DMS114 treated with DMSO at 0.1 percent for 48 hours (cell line): Measurements from ENCODE around the gene CMTM4.
"Not testable (repeated sequence)": the region's sequence is repeated elsewhere in the genome, so short reads cannot be mapped to it uniquely, and the experiment has no call there.

ENCODE experiments used
- DNase-seq: peaks from one replicate; lab custom pipeline; 2025; ENCODE audit not compliant: unreplicated experiment; lab: John Stamatoyannopoulos, UW

CMTM4 gene

DNA sequence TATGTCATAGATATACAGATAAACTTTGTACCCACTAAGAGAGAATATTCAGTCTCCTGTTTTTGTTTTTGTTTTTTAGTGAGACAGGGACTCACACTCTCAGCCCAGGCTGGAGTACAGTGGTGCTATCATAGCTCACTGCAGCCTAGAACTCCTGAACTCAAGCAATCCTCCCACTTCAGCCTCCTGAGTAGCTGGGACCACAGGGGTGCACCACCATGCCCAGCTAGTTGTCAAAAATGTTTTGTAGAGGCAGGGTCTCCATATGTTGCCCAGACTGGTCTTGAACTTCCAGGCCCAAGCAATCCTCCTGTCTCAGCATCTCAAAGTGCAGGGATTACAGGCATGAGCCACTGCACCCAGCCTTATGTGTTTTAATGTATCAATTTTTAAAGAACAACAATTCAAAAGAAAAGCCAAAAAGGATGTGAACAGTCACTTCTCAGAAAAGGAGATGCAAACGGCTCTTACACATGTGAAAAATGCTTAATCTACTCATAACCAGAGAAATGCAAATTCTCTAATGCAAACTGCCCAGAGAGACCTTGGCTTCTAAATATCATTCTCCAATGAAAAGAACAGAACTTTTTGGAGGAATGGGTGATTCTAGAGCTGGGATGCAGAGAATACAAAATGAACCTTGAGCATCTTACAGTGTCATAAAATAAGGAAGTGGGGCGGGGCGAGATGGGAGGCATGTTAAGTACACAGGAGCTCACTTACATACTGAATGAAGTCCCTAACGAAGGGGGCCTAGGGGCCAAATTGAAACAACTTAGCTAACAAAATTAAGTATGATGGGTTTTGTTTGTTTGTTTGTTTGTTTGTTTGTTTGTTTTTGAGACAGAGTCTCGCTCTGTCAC lies 99.3 kb downstream of the CMTM4 start:
- DNase-seq, result no peak

DNA sequence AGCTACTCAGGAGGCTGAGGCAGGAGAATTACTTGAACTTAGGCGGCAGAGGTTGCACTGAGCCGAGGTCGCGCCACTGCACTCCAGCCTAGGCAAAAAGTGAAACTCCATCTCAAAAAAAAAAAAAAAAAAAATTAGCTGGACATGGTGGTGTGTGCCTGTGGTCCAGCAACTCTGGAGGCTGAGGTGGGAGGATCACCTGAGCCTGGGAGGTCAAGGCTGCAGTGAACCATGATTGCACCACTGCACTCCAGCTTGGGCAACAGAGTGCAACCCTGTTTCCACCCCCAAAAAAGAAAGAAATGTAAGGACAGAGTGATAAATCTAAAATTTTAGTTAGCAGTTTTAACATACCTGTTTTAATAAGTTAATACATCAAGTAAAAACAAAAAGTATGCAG lies 100.0 kb downstream of the CMTM4 start:
- not testable (repeated sequence) for DNase-seq

DNA sequence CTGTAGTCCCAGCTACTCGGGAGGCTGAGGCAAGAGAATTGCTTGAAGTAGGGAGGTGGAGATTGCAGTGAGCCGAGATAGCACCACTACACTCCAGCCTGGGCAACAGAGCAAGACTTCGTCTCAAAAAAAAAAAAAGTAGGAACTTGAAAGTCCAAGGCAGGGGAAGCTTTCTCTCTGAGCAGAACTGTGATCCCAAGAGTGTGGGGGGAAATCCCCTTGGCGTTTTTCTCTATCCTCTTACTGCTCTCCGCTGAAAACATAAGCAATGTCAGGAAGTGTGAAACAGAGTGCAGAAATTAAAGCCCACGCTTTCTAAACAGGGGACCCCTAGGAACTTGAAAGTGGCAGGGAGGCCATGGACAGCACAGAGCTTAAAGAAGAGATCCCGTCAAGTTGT lies 101.8 kb downstream of the CMTM4 start:
- no peak for DNase-seq

DNA sequence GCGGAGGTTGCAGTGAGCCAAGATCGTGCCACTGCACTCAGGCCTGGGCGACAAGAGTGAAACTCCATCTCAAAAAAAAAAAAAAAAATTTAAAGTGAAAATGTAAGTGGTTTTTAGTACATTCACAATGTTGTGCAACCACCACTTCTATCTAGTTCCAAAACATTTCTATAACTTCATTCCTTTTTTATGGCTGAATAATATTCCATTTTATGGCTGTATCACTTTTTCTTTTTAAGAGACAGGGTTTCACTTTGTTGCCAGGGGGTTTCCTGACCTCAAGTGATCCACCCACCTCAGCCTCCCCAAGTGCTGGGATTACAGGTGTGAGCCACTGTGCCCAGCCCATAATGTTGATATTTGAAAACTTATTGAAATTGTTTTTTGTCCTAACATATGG lies 103.7 kb downstream of the CMTM4 start:
- no peak for DNase-seq

DNA sequence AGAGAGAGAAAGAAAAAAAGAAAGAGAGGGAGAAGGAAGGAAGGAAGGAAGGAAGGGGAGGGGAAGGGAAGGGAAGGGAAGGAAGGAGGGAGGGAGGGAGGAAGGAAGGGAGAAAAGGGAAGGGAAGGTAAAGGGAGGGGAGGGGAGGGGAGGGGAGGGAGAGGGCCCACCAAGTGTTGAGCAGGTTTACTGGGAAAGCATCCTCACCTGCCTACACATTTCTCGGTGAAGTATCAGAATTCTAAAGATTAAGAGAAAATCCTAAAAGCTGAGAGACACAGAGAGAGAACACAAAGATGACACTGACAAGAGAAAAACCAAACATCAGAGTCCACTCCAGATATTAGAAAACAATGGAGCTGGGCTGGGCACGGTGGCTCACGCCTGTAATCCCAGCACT lies 104.3 kb downstream of the CMTM4 start:
- DNase-seq, result no peak

DNA sequence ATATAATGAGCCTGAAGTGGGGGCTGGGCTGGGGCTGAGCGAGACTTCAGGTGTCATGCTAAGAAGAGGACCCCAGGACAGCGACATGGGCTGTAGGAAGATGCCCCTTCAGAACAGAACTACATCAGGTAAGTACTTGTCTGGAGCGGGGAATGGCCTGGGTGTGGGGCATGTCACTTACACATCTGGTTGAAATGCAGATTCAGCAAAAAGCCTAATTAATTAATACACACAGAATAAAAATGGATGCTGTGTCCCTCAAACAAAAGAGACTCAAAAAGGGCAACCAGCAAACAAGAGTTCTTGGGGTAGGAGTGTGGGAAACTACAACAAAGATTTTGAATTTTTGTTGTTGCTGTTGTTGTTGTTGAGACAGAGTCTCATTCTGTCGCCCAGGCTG lies 105.5 kb downstream of the CMTM4 start:
- no peak for DNase-seq

DNA sequence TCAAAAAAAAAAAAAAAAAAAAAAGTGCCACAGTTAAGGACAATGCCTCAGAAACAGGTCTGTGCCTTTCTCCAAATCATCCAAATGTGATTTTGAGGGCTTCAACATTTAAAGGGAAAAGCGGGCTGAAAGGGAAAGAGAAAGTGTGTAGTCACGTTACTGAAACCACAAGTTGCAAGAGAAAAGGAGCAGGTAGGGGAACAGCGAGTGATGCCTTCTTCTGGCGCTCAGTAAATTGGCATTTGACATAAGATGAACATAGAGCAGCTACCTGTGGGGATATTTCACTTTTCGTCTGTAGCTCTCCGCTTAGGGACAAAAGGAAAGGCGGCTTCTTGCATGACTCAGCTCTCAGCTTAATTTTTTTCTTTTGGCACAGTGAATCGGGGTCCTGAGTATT lies 106.2 kb downstream of the CMTM4 start:
- DNase-seq, result no peak

DNA sequence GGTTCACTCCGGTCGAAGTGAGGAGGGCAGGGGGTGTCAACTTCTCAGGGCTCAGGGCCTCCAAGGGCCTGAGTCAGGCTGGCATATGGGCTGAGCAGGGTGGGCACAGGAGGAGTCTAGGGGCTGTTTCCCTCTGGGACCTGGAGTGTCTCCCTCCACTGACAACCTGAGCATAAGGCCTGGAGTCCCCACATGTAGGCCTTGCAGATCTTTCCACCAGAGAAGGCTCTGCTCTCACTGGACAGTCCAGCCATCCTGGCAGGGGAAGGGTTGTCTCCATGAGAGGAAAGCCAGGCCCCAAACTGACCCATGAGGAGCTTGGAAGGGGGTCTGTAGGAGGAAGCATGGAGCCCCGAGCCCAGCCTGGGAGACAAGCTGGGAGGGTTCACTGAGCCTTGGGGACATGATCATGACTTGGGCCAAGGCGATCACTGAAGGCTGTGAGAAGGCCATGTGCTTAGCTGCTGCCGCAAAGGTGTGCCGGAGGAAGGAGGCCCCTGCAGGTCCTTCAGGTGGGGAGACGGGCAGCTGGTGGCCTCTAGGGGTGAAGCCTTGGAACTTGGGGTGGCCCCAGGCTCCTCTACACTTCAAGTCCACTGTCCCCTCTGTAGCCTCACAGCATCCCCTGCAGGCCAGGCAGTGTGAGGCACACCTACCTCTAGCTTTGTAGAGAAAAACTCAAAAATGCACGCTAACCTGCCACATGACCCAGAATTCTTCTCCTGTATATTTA lies 107.4 kb downstream of the CMTM4 start:
- no peak for DNase-seq

DNA sequence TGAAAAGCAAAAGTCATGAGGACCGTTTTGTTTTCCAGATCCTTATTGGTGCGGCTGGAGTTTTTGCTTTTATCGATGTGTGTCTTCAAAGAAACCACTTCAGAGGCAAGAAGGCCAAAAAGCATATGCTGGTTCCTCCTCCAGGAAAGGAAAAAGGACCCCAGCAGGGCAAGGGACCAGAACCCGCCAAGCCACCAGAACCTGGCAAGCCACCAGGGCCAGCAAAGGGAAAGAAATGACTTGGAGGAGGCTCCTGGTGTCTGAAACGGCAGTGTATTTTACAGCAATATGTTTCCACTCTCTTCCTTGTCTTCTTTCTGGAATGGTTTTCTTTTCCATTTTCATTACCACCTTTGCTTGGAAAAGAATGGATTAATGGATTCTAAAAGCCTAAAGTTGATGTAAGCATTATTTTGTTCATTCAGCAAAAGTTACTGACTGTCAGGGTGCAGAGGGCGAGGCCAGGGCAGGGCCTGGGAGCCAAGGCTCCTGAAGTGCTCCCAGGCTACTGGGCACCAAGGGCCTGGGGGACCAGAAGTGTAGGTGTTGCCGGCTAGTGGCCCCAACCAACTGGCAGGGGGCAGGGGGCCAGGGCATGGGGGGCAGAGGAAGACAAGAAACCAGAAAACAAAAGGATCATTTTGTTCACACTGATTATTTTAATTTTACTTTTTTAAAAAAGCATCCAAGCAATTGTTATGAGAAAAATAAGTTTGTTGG lies 108.5 kb downstream of the CMTM4 start:
- DNase-seq, result no peak

DNA sequence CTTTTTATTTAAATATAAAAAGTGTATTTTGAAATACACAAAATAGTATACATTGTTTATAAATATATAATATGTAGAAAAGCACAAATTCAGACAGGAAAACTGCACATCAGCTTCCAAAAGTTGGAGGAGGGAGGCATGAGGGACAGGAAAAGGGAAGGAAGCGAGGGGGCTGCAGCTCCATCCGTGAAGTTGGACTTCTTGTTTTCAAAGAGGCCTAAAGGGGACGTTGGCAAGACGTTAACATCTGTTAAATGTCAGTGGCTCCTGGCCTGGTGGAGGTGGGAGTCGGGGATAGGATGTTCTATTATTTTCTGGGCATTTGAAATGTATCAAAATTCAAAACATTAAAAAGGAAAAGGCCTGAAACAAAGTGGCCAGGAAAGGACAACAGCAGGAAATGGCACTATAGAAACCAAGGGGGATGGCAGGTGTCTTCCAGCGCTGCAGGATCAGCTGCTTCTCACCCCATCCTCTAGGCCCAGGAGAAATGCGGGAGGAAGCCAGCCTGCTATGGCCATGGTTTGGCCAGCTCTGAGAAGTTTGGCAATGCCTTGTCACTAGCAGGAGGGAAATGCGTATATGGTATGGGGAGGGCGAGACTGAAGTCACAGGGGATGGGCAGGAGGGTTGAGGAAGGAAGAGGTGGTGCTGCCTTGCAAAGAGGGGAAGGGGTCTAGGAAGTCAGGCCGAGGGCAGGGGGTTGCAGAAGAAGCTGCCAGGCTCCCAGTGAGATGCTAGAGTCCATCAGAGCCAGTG lies 110.9 kb downstream of the CMTM4 start:
- no peak for DNase-seq

DNA sequence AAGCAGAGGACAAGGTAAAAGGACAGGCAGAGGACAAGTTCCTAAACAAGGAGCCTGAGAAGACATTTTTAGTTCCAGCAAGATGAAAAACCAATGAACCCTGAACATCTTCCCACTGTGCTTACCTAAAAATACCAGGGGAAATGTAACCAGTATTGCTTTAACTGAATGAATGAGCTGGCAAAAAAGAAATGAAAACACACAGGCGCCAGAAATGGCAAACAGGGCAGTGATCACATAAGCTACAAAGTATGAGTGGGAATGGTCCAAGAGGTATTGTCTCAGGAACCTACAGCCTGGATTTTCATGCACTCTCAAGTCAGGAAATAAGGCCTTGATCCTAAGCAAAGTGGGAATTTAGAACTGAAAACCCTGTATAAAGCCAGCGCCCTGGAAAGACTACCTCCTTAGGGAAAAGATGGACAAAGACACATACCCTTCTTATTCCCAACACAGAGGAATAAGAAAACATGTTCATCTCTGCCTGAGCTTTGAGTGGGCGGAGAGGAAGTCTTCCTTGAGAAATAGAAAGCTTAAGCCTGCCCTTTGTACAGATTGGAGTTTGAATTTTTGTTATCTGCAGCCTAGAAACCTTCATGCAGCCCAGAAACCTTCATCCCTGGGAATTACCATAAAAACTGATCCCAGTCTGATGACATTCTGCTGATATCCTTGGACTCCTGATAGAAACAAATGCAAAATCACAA lies 115.1 kb downstream of the CMTM4 start:
- DNase-seq, result no peak

DNA sequence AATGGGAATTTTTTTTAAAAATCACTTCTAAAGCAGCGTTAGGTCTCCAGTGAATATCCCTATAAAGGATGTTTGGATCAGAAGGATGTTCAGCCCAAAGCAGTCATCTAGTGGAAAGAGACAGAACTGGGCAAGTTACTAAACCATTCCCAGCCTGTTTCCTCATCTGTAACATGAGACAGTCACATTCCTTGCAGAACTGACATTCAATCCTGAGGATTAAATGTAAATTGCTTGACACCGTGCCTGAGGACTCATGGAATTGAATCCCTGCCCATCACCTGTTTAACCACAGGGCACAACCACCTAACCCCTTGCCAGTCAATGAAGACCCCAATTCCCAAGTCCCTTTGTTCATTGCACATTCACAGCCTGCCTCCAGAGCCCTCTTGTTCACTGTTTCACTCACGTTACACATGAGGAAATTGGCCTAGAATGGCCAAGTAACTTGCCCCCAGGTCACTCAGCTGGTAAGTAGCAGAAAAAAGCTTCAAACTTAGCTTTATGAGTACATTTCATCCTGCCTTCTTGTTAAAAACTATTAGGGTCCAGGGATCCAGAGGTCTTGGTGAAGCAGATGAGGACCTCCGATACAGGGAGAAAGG lies 115.8 kb downstream of the CMTM4 start:
- no peak for DNase-seq

DNA sequence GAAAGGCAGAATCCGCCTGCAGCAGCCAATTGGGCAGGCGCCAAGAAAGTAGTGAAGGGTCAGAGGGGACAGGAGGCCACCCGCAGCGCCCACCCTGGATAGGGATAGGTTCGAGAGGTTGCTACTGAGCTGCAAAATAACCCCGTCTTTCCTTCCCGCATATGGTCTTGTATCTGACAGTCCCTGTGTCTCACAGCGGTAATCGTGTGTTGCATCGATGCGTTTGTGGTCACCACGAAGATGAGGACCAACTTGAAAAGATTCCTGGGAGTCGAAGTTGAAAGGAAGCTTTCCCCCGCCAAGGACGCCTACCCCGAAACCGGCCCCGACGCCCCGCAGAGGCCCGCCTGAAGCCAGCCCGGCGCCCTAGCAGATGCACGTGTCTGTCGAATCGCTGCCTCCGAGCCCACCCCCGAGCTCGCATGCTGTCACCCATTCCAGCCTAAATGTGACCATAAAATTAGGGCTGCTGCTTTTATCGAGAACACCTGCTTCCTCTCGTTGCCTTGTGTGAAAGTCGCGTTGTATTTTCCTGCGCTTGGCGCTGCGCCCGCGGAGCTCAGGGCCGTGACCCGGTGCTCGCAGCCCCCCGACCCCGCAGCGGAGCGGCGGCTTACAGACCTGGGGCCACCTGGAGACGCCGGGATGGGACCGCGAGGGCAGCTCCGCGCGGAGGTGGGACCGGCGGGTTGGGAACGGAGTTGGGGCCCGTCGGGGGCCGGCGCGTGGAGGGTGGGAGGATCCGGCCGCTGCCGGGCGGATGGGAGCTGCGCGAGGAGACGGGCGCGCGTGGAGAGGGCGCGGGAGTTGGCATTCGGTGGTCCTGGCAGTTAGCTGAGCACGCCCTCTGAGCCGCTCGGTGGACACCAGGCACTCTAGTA lies 117.7 kb downstream of the CMTM4 start, which contains the start of gene CMTM2:
Gene CMTM2, plus strand, starts transcription at position 813 of the 881 bp plus-strand sequence. CDS start 145 bp downstream, outside the sequence.
- DNase-seq, result no peak

DNA sequence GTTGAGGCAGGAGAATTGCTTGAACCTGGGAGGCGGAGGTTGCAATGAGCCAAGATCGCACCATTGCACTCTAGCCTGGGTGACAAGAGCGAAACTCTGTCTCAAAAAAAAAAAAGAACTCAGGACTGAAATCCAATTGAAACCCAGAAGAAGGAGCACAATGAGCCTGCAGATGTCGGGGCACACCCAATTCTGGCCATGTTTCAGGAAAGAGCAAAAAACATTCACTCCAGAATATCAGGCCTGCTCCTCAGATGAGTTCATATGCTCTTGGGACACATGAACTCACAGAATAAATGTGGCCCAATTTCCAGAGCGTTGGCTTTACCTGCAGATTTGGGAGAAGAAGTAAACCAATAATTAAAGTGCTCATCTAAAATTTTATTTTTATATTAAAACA lies 120.2 kb downstream of the CMTM4 start:
- DNase-seq, result no peak

DNA sequence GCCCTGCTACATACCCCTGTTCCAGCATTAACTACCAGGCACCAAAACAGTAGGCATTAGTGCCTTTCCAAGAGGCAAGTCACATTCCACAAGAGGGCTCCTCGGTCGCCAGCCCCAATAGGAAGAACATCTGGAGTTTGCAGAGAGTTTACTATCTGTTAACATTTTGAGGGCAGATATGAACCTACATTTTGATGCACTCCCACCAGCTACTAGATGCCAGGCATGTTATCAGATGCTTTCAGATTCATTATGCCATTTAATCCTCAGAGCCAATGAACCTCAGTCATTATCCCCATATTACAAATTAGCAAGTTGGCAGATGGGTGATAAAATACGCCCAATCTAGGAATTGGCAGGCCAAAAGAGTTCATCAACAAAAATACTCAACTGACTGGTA lies 121.5 kb downstream of the CMTM4 start:
- DNase-seq, result no peak

DNA sequence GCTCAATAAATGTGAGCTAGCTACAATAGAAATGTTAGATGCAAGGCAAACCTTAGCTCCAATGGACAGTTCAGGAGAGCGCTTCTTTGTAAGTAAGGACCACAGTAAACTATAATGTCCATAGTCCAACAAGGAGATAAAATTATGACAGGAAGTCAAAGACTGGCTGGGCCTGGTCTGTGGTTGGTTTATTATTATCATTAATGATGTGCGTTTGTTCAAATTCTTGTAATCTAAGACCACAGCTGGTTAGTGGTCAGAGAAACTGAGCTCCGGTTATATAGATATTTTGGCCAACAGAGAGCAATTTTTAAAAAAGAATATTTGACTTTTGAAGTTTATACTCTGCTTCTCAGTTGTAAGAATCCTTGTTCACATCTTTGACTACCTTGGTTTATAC lies 122.0 kb downstream of the CMTM4 start:
- DNase-seq, result no peak

DNA sequence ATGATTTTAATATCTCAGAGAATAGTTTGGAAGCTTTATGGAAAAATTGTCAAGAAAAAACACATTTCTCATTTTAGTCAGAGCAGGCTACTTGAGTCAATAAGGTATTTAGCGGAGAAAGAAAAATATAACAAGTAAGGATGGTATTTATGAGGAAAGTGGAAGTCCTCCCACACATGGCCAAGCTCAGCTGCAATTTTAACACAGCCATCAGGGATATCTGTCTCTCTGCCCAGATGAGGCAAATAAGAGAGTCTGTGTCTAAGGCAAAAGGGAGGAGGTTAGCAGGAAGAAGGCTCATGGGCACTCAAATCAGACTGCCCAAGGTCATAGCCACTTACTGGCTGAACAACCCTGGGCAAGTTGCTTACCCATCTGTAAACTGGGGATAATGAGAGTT lies 122.5 kb downstream of the CMTM4 start:
- no peak for DNase-seq

DNA sequence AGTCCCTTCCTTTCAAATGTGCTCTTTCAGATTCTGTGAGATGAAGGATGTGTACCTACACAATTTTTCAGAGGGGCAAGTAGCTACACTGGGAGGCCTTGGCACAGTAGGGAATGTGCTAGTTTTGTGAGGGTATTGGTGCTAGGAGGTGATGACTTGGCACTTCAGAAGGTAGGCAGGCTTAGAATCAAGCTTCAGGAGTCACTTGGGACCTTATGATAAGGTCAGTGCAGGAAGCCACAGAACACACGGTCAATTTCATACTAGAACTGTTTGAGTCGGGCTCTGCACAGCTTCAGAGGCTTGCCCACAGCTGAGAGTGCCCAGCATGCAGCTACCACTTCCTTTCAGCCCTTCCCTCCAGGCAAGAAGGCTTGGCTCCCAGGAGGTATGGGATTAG lies 124.2 kb downstream of the CMTM4 start:
- DNase-seq, result no peak

DNA sequence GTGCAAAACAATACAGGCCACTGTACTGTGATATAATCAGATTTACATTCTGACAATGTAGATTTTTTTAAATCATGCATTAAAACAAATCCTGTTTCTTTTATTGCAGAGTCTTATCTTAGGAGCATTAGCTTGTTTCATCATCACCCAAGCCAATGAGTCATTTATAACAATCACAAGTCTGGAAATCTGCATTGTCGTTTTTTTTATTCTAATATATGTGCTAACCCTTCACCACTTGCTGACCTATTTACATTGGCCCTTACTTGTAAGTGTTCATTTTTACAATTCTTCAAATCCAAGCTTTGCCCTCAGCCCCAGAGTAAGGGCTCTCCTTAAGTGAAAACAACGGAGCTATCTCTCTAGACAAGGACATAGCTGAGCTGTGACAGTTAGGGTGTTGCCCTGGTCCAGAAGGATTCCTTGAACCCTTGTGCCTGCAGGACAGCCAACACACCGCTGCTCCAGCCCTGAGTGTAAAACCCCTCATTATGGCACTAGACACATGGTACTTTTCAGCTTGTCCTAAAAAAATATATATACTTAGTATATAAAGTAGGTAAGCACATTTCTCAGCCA lies 126.6 kb downstream of the CMTM4 start:
- DNase-seq, result no peak
